GM06990 (cell line): ENCODE measurements around the gene ZNF280D.
"Not testable (repeated sequence)": the region's sequence is repeated elsewhere in the genome, so short reads cannot be mapped to it uniquely, and the experiment has no call there.

Experiments
- DNase-seq: peaks from one replicate; pipeline ENCODE4 v3.0.0-alpha.2; 2011; ENCODE audit not compliant: insufficient read length; ENCODE audit errors: extremely low read depth
- H3K27me3 ChIP-seq: replicated peaks from 2 replicates; pipeline ENCODE4 v1.6.0; 2011; ENCODE audit warnings: low read length; ENCODE audit not compliant: control insufficient read depth, insufficient read depth
- H3K36me3 ChIP-seq: 2 replicates; pipeline ENCODE4 v1.5.1; 2011; ENCODE audit warnings: low read length; ENCODE audit not compliant: control insufficient read depth, insufficient read depth
- H3K4me3 ChIP-seq: replicated peaks from 2 replicates; pipeline ENCODE4 v1.5.1; 2011; ENCODE audit warnings: low read depth, mild to moderate bottlenecking, control low read depth, low read length
- CTCF ChIP-seq: IDR thresholded peaks from 2 replicates; pipeline ENCODE4 v1.5.1; 2011; ENCODE audit warnings: low read length, control low read depth, mild to moderate bottlenecking, inconsistent platforms; ENCODE audit not compliant: insufficient read depth, poor library complexity, severe bottlenecking

The ZNF280D gene

GRCh38 chr15:56719774-56720555 lies 13.3 kb downstream of the ZNF280D start:
- Histone ChIP-seq H3K27me3 (no peaks in the 10 kb centered on the region), H3K4me3 (no peak overlapping the region), H3K36me3 (no peaks in the 10 kb centered on the region; the same call in 1 of the 2 replicates)
- no peak for TF ChIP-seq CTCF
- DNase-seq, result no peak

GRCh38 chr15:56719021-56719612 lies 14.2 kb downstream of the ZNF280D start:
- TF ChIP-seq CTCF, result no peak
- Histone ChIP-seq H3K4me3 (no peak overlapping the region), H3K36me3 (no peaks in the 10 kb centered on the region; the same call in 1 of the 2 replicates), H3K27me3 (no peaks in the 10 kb centered on the region)
- DNase-seq, result no peak

GRCh38 chr15:56718560-56718959 lies 14.7 kb downstream of the ZNF280D start:
- no peak overlapping the region for H3K4me3 ChIP-seq
- no peak for TF ChIP-seq CTCF
- no peaks in the 10 kb centered on the region for H3K36me3 ChIP-seq
- H3K27me3 ChIP-seq, result no peaks in the 10 kb centered on the region
- DNase-seq, result no peak

GRCh38 chr15:56716334-56716733 lies 17.0 kb downstream of the ZNF280D start:
- Histone ChIP-seq H3K4me3 (no peak overlapping the region), H3K27me3 (no peaks in the 10 kb centered on the region), H3K36me3 (no peaks in the 10 kb centered on the region)
- no peak for DNase-seq
- TF ChIP-seq CTCF, result no peak

- H3K36me3 ChIP-seq, result no peaks in the 10 kb centered on the region
- no peak for DNase-seq
- TF ChIP-seq CTCF, result no peak
- no peaks in the 10 kb centered on the region for H3K27me3 ChIP-seq
- H3K4me3 ChIP-seq, result no peak overlapping the region
These were observed 18.1 kb downstream of the ZNF280D start for GRCh38 chr15:56715220-56715619.

GRCh38 chr15:56709502-56709901 lies 23.8 kb downstream of the ZNF280D start:
- DNase-seq, H3K36me3 ChIP-seq, H3K27me3 ChIP-seq, H3K4me3 ChIP-seq: not testable (repeated sequence)
